HG03460 (cell line): ENCODE results near the gene EIF4G3.
"Not testable (repeated sequence)": the region's sequence is repeated elsewhere in the genome, so short reads cannot be mapped to it uniquely, and the experiment has no call there.

Experiments used
- ATAC-seq: cut with Tn5 transposase; IDR thresholded peaks from one replicate; pipeline ENCODE4 v1.9.1; 2021; ENCODE audit not compliant: unreplicated experiment

Gene EIF4G3

DNA sequence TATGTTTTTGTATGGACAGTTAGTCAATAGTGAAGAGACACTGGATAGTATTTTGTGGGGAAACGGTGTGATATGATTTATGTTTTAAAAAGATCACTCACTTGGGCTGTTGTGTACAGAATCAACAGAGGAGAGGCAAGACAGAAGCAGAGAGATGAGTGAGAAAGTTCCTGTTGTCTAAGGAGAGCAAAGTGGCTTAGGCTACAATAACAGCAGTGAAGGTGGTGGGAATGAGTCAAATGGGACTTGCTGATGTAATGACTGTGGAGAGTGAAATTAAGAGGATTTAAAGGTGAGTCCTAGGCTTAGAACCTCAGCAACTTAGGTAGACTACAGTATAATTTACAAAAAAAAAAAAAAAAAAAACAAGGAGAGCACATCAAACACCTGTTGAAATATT lies 220.4 kb downstream of the EIF4G3 start:
- no peak for ATAC-seq

DNA sequence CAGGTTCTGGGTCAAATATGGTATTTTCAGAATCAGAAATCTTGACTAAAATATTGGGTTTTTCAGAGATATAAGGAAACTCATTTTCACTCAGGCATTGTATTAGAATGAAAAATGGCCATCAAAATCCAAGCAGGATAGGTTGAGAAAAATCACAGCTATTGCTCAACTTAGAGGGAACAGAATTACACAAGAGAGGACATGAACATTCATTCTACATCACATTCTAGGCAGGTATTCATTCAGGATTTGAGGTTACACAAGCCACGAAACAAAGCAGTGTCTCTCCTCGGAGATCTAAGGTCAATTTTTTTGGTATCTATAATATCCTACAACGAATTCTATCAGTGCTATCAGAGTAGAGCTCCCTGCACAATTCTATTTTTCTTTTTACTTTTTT lies 226.0 kb downstream of the EIF4G3 start:
- no peak for ATAC-seq

DNA sequence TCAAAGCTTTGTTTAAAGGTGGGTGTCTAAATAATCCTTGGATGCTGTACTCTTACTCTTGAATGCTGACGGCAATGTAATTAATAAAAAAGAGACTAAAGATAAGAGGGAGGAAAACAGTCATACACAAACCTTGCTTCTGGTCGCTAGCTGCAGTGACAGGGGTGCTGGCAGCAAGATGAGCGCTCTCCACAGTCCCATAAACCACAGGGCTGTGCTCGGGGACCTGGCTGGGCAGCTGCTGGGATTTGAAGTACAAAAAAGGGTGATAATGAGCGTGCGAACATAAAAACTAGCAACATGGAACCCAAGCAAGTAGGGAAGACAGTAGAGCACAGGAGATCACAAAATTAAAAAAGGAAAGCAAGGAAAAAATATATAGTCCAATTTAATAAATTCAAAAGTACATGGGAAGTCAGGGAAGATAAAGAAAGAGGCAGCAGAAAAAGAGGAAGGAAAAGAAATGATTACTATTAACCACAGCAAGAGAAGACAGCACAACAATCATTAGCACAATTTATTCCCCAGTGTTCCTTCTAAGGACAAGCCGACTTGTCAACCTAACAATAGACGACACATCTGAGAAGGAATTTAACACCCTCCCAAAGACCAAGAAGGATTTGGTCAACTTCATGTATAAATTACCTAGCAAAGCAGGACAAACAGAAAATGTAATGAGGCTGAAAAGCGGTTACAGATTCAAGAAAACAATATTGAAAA lies 226.7 kb downstream of the EIF4G3 start:
- ATAC-seq, result no peak

DNA sequence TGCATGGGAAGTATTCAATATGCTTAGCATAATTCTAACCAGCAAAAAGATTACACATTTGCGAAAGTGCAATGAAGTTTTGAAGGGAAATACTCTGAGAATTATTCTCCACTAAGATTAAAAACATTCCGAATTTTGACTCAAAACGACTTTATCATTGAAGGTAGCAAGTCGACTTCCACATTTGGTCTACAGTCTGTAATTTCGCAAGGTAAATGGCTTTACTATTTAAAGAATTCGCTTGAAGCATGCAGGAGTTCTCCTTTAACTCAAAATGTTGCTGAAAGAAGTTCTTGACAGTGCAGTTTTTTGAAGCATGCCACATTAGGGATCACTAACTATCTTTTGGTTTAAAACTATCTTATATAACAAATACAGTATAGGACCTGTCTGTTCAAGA lies 228.6 kb downstream of the EIF4G3 start:
- no peak for ATAC-seq

DNA sequence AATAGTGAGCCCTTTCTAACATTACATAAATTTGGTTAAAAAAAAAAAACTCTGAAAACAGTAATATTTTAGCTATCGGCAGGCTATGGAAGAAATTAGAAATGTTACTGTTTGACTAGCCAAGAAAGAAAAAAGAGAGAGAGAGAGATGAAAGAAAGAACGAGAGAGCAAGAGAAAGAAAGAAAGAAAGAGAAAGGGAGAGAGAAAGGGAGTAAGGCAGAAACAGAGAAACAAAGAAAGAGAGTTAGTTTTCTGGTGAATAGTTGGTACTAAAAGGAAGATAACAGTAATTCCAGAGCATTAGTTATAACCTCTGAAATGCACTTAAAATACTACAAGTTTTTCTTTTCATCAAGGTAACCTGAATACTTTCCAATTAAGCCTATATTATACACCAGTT lies 229.3 kb downstream of the EIF4G3 start:
- no peak for ATAC-seq

DNA sequence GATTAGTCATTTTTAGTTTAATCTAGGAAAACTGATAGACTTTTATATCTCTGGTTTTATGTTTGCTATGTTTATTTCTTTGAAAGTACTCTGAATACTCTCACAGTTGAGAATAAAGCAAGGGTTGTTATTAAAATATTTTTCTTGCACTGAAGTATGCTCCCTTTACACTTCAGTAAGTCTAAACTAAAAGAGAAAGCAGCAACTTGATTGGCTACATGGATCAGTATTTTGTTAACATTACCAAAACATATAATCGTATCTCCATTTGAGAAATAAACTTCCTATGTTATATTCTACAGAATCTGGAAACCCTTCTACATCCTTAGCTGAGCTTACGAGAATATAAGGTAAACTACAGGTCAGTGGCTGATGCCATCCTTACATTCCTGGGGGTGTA lies 240.1 kb downstream of the EIF4G3 start:
- ATAC-seq, result no peak

DNA sequence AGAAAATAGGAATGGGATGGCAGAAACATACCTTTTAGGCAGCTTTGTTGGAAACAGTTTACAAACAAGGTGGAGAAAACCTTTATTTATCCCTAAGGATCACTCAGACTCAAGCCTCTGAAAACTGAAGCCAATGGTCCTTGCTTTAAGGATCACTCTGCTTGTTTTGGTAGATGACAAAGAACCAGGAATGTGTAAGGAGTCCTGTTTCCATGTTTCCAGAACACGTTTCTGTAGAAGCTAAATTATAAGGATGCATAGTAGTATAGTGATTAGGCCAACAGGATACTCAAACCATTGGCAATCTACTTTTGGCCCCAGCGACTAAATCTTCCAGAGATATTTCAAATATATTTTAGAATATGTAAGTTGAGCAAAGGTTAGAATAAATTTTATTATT lies 240.5 kb downstream of the EIF4G3 start:
- no peak for ATAC-seq

DNA sequence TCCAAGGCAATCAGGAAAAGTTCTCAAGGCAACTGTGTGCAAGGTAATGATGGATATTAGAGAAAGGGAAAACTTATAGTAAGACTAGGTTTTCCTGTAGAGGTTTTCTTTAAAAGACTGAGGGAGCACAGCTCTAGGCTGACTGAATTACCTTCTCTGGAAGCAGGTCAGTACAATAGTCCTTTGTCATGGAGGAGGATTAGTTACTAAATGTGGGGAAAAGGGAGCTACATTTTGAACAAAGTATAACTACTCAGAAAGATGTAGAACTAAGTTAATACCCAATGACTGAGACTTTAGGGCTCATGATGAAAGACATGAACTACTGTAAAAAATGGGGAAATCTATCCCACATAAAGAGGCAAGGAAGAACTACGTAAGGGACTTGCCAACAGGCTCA lies 241.0 kb downstream of the EIF4G3 start:
- ATAC-seq, result no peak

DNA sequence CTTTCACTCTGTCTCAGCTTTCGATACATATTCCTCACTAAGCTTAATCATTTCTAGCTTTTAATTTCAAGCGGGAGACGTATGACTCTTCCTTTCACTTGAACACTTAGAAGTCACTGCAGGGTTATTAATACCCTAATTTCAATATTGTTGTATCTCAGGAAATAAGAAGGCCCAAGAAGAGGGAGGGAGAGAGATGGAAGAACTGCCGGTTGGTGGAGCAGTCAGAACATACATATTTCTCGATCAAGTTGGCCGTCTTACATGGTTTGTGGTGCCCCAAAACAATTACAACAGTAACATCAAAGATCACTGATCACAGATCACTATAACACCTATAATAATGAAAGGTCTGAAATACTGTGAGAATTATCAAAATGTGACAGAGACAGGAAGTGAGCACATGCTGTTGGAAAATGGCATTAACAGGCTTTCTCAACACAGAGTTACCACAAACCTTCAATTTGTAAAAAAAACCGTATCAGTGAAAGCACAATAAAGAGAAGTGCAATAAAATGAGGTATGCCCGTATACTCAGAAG lies 244.2 kb downstream of the EIF4G3 start:
- no peak for ATAC-seq

DNA sequence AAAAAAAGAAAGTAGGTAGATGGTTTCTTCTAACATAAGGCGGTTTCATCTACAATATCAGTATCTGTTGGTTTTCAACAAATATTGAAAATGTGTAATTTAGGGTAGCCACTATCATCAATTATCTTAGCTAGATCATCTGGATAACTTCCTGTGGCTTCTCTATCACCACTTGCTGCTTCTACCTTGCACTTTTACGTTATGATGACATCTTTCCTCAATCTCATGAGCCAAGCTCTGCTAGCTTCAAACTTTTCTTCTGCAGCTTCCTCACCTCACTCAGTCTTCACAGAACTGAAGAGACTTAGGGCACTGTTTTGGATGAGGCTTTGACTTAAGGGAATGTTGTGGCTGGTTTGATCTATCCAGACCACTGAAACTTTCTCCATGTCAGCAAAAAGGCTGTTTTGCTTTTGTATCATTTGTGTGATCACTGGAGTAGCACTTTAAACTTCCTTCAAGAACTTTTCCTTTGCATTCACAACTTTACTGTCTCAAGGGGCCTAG lies 244.7 kb downstream of the EIF4G3 start:
- no peak for ATAC-seq

DNA sequence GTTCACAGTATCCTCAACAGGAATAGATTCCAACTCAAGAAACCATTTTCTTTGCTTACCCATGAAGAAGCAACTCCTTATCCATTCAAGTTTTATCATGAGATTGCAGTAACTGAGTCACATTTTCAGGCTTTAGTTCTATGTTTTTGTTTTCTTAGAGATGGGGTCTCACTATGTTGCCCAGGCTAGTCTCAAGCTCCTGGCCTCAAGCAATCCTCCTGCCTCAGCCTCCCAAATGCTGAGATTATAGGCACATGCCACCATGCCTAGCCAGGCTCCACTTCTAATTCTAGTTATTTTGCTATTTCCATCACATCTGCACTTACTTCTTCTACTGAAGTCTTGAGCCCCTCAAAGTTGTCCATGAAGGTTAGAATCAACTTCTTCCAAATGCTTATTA lies 246.3 kb downstream of the EIF4G3 start:
- no peak for ATAC-seq

DNA sequence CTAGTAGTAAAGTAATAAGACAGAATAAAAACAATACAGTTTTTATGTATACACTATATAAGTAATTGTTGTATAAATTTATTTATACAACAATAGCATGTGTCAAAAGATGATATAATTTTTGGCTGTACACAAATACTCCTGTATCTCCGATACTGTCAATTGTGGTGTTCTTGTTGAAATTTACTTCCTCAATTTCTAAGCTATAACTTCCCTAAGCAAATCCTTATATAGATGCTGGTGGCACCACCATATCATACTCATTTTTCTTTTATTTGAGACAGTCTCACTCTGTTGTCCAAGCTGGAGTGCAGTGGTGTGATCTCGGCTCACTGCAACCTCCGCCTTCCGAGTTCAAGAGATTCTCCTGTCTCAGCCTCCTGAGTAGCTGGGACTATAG lies 248.6 kb downstream of the EIF4G3 start:
- ATAC-seq, result no peak

DNA sequence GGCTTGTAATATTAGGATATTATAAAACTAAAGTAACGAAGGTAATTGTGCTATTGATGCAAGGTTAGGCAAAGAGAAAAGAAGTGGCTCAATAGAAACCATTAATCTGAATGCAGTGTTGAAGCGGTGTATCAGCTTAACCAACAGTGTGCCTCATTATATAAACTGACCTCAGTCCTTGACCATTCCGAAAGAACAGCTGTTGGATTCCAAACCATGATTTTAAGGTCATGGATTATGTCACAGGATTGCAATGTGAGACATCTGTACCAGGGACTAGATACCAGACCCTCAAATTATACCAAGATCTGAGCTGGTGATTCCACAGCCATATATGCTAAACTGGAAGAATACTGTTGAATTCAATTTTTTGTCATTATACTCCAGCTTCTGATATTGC lies 255.4 kb downstream of the EIF4G3 start:
- no peak for ATAC-seq

DNA sequence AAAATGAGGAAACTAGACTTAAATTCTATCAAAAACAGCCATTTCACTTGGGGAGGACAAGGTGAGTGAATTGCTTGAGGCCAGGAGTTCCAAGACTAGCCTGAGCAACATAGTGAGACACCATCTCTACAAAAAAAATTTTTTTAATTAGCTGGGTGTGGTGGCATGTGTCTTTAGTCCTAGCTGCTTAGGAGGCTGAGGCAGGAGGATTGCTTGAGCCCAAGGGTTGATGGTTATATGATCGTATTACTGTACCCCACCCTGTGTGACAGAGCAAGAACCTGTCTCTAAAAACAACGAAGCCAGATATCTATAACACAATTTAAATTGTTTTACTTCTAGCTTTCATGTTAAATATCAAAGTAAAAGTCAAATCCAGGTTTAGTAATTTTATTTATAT lies 263.5 kb downstream of the EIF4G3 start:
- ATAC-seq, result no peak

DNA sequence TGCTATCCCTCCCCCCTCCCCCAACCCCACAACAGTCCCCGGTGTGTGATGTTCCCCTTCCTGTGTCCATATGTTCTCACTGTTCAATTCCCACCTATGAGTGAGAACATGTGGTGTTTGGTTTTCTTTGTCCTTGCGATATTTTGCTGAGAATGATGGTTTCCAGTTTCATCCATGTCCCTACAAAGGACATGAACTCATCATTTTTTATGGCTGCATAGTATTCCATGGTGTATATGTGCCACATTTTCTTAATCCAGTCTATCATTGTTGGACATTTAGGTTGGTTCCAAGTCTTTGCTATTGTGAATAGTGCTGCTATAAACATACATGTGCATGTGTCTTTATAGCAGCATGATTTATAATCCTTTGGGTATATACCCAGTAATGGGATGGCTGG lies 269.2 kb downstream of the EIF4G3 start:
- not testable (repeated sequence) for ATAC-seq

DNA sequence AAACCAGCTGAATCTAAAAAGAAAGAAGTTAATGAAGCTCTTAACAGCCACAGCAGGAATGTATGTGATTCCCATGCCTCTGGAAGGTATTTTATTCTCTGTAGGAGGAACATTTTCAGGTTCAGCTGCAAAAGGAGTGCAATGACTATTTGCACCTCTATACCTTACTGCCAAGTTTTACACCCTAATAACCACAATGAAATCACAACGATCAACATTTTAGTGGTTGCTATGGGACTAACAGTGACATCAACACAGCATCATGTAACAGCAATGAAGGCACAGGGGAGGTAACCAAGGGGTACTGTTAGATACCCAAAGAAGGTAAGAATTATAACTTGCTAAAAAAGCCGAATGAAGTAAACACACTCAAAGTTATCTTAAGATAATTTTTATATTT lies 273.3 kb downstream of the EIF4G3 start:
- no peak for ATAC-seq

DNA sequence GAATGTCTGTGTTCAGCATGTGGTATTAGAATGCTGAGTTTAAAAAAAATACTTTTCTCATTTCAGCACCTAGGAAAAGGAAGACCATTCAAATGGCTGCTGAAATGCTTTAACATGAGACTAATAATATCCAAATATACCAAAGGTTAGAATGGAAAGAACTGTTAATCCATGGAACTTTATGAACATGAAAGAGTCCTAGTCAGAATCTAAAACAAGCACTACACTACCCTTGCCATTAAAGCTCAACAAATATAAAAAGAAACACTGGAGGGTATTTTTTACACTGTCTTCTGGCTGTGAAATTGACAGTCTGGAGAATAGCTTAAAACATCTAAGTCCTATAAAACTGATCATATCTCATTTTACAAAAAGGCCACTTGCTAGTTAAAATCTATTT lies 276.6 kb downstream of the EIF4G3 start:
- ATAC-seq, result no peak

DNA sequence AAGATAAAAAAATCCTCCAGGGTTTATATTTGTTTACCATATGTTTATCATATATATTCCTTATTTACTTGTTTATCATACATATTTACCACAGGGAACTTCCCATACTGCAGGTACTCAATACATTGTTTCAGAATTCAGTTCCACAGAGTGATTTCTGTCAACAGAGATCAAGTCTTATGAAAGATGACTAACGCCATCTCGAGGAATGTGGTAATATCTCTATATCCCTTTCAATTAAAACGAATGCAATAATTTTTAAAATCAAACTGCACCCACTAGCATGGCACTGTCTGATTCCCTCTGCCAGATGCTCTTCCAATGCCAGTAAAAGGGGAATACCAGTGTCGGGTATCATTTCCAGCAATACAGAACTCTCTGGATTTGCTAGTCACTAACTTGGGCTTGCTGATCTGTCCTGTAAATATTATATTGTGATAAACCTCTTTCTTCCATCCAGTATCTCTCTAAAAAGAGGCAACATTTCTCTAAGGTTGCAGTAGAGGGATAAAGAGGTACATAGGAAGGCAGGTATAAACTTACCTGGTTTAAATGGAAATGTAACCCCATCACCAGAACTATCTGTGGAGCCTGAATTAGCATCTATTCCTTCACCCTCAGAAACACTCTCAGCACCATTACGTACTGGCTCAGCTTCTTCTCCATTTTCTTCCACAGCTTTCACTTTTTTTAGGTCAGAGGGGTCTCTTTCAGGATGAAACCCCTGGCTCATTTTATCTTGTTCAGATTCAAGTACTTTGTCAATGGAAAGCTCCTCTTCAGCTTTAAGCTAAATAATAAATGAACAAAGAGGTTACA lies 277.3 kb downstream of the EIF4G3 start:
- no peak for ATAC-seq

DNA sequence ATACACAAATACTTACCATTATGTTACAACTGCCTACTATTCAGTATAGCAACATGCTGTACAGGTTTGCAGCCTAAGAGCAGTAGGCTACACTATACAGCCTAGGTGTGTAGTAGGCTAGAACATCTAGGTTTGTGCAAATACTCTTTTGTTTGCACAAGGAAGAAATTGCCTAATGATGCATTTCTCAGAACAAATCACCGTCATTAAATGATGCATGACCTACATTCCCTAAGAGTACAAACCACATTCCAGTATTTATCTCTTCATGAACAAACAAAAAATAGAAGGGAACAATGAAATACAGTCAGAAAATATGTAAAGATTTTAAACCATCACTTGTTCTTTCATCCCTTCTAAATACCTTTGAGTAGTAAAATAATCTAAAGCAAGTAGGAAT lies 279.9 kb downstream of the EIF4G3 start:
- ATAC-seq, result no peak

DNA sequence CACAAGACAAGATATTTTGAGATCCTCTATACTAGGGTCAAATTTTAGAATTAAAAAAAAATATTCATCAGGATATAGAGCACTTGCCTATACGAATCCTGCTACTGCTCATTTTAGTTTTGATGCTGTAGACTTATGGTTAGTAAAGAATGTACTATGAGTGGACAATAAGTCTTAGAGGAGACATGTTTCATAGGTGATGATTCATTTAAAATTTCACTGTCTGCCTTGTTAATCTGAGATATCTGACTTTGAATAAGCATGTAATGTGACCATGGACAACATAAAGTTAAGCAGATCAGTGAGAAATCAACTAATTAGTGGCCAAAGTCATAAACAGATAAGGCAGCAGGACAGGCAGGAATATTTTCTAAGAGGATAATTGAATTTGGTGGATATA lies 282.8 kb downstream of the EIF4G3 start:
- no peak for ATAC-seq

DNA sequence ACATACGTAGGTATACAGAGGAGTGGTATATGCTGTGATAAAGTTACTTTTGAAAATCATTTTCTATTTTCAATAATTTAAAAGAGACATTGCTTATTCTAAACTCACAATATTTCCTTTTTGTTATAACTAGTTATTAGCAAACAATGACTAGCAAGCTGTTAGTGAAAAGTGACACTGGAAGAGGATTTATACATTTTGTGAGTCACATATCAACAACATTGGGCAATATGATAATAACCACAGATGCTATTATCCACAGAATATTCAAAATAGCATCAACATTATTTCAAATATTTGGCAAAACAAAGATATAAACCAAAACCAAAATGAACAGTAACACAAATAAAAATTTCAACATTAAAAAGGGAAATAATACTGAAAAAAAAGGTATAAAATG lies 285.6 kb downstream of the EIF4G3 start:
- ATAC-seq, result no peak

DNA sequence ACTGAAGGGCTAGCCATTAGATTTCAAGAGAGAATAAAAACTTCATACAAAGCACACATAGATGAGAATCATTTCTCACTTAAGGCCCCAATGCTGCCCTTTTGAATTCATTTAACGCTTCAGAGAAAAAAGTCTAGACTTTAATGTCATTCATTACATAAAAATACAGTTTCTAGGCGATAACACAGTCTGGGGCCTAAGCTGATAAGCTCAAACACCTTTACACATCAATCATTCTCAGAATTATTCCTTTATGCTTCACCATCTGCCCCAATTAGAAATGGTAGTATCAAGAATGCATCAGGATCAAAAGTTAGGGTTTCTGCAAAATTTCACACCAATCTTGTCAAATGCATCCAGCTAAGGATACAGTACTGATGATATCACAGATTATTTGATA lies 289.5 kb downstream of the EIF4G3 start:
- ATAC-seq, result no peak
